DND-41 (cell line): ENCODE measurements around the gene SGO2.
A peak's percentile ranks its signal among the peaks of the same experiment; 100 is the strongest.

Source experiments
- ATAC-seq: fragments of 200-7000 bp; cut with Tn5 transposase; 3 replicates; pipeline ENCODE4 v1.9.1; 2021; ENCODE audit warnings: low read depth; ENCODE audit not compliant: insufficient read depth
- DNase-seq: peaks from one replicate; pipeline ENCODE4 v3.0.0-alpha.2; 2020
- H2AFZ ChIP-seq: 2 replicates; pipeline ENCODE4 v1.6.0; 2012; ENCODE audit warnings: low read depth, low read length
- H3K27ac ChIP-seq: 2 replicates; pipeline ENCODE4 v1.5.1; 2012; ENCODE audit warnings: low read length, inconsistent platforms
- H3K27me3 ChIP-seq: fragments of 200-600 bp; sonication (generic); 2 replicates; pipeline ENCODE4 v1.6.0; 2012; ENCODE audit warnings: low read length, mild to moderate bottlenecking, inconsistent platforms; ENCODE audit not compliant: insufficient read depth, poor library complexity
- H3K36me3 ChIP-seq: 2 replicates; pipeline ENCODE4 v1.5.1; 2012; ENCODE audit warnings: low read length, inconsistent platforms; ENCODE audit not compliant: insufficient read depth
- H3K4me1 ChIP-seq: 2 replicates; pipeline ENCODE4 v1.5.1; 2012; ENCODE audit warnings: mild to moderate bottlenecking, low read length; ENCODE audit not compliant: insufficient read depth
- H3K4me2 ChIP-seq: 2 replicates; pipeline ENCODE4 v1.6.0; 2012; ENCODE audit warnings: mild to moderate bottlenecking, moderate library complexity, low read length, inconsistent platforms; ENCODE audit not compliant: insufficient read depth
- H3K4me3 ChIP-seq, 2 experiments: fragments of 200-600 bp in 1 of 2; shearing (Covaris generic) in 1 of 2; 2 replicates each; pipeline ENCODE4 v1.5.1; 2012 to 2016; ENCODE audit warnings: inconsistent platforms in 2 of 2, low read length in 2 of 2, mild to moderate bottlenecking in 2 of 2, low read depth in 1 of 2, moderate library complexity in 1 of 2
- H3K79me2 ChIP-seq: 2 replicates; pipeline ENCODE4 v1.6.0; 2012; ENCODE audit warnings: low read length, inconsistent platforms; ENCODE audit not compliant: insufficient read depth
- H3K9ac ChIP-seq: 2 replicates; pipeline ENCODE4 v1.6.0; 2012; ENCODE audit warnings: low read depth, mild to moderate bottlenecking, inconsistent platforms, low read length, moderate library complexity
- H3K9me3 ChIP-seq: 2 replicates; pipeline ENCODE4 v1.5.1; 2012; ENCODE audit warnings: low read length, moderate library complexity, mild to moderate bottlenecking, inconsistent platforms; ENCODE audit not compliant: insufficient read depth, severe bottlenecking
- H4K20me1 ChIP-seq: 2 replicates; pipeline ENCODE4 v1.6.0; 2012; ENCODE audit warnings: low read length; ENCODE audit not compliant: insufficient read depth
- CTCF ChIP-seq: IDR thresholded peaks from 2 replicates; pipeline ENCODE4 v1.5.1; 2012; ENCODE audit warnings: borderline replicate concordance, low read length, moderate library complexity, mild to moderate bottlenecking; ENCODE audit not compliant: poor library complexity, severe bottlenecking; ENCODE audit errors: extremely low read depth
- EZH2 ChIP-seq: IDR thresholded peaks from 3 replicates; pipeline ENCODE4 v1.6.1; 2012; ENCODE audit warnings: borderline replicate concordance, low read depth, mild to moderate bottlenecking, moderate library complexity, low read length, inconsistent platforms; ENCODE audit not compliant: severe bottlenecking

SGO2 gene

GRCh38 chr2:200525882-200526651 lies at the start of gene SGO2:
Gene SGO2, plus strand, starts transcription at chr2:200526207. Its CDS starts 6,769 bp downstream, at chr2:200532976.
- Histone ChIP-seq H3K79me2 (peaks cover 49% of the 10 kb centered on the region), H3K27me3 (no peaks in the 10 kb centered on the region), H4K20me1 (peaks cover 3% of the 10 kb centered on the region; the same call in 1 of the 2 replicates), H3K36me3 (no peaks in the 10 kb centered on the region; the same call in 1 of the 2 replicates), H2AFZ (peak within 1 kb of the TSS; percentile 89), H3K9ac (peak within 1 kb of the TSS; percentile 81), H3K4me2 (peak within 1 kb of the TSS; percentile 79), H3K27ac (peak within 1 kb of the TSS; percentile 84), H3K4me1 (peaks cover 29% of the 10 kb centered on the region), H3K9me3 (no peaks in the 10 kb centered on the region), H3K4me3 (peak within 1 kb of the TSS; percentile 83 to 92)
- peak; percentile 97 for DNase-seq
- peak; percentile 40 for TF ChIP-seq CTCF
- no peak for TF ChIP-seq EZH2
- peak; percentile 98 for ATAC-seq

GRCh38 chr2:200476836-200477235 lies 49.2 kb upstream of the SGO2 start:
- H3K36me3 ChIP-seq: no peaks in the 10 kb centered on the region

GRCh38 chr2:200477667-200478131 lies 48.3 kb upstream of the SGO2 start:
- peaks cover 4% of the 10 kb centered on the region for H3K27me3 ChIP-seq
- H3K36me3 ChIP-seq: no peaks in the 10 kb centered on the region
- no peaks in the 10 kb centered on the region for H4K20me1 ChIP-seq
- H3K27ac ChIP-seq: no peak overlapping the region
- no peak for TF ChIP-seq EZH2
- TF ChIP-seq CTCF: no peak
- no peaks in the 10 kb centered on the region for H3K9me3 ChIP-seq
- H3K4me3 ChIP-seq: no peak overlapping the region
- ATAC-seq: no peak
- H3K9ac ChIP-seq: no peak overlapping the region
- no peak for DNase-seq
- no peak overlapping the region for H3K4me2 ChIP-seq
- no peak overlapping the region for H2AFZ ChIP-seq
- no peaks in the 10 kb centered on the region for H3K4me1 ChIP-seq
- H3K79me2 ChIP-seq: no peaks in the 10 kb centered on the region

More at GRCh38 chr2:200476836-200477235, 49.2 kb upstream of the SGO2 start:
- Histone ChIP-seq H3K27me3 (peaks cover 4% of the 10 kb centered on the region), H3K4me1 (no peaks in the 10 kb centered on the region), H4K20me1 (no peaks in the 10 kb centered on the region), H3K4me2 (no peak overlapping the region), H3K79me2 (no peaks in the 10 kb centered on the region), H3K4me3 (no peak overlapping the region), H3K9me3 (no peaks in the 10 kb centered on the region), H3K9ac (no peak overlapping the region), H3K27ac (no peak overlapping the region), H2AFZ (no peak overlapping the region)
- DNase-seq (no peak), ATAC-seq (no peak)
- TF ChIP-seq CTCF: no peak
- no peak for TF ChIP-seq EZH2
